Calu3 (cell line): ENCODE measurements around the gene IGSF8. TPM values are rescaled to one million over a fixed set of nuclear protein-coding genes. Genes with fewer than 3 reads are reported as not detected.

Experiments
- BruUV-seq: library from RNA; stranded (reverse); fragments of 400-500 nt; replicated peaks from 2 replicates; lab custom pipeline; 2021; lab: Mats Ljungman, UMichigan
- CTCF ChIA-PET: fragments of 300-600 bp; sonication (Branson Sonifier 250); formaldehyde crosslinking; loops from one replicate; lab custom pipeline; 2022; ENCODE audit warnings: antibody characterized with exemption; lab: Charles Lee
- DNase-seq: peaks from one replicate; pipeline ENCODE4 v3.0.0; 2022
- H3K27ac Mint-ChIP-seq: one replicate; pipeline ENCODE4 v1.8.0; 2022; ENCODE audit warnings: mixed read lengths; ENCODE audit not compliant: unreplicated experiment
- H3K27me3 Mint-ChIP-seq: one replicate; pipeline ENCODE4 v1.8.0; 2022; ENCODE audit warnings: mixed read lengths; ENCODE audit not compliant: unreplicated experiment
- H3K36me3 Mint-ChIP-seq: one replicate; pipeline ENCODE4 v1.8.0; 2022; ENCODE audit warnings: mild to moderate bottlenecking, moderate library complexity, mixed read lengths; ENCODE audit not compliant: insufficient read depth, unreplicated experiment
- H3K4me1 Mint-ChIP-seq: one replicate; pipeline ENCODE4 v1.8.0; 2022; ENCODE audit warnings: mild to moderate bottlenecking, low read depth, mixed read lengths; ENCODE audit not compliant: unreplicated experiment
- H3K4me3 Mint-ChIP-seq: one replicate; pipeline ENCODE4 v1.8.0; 2022; ENCODE audit warnings: mild to moderate bottlenecking, low read depth, moderate library complexity, mixed read lengths; ENCODE audit not compliant: unreplicated experiment
- H3K9me3 Mint-ChIP-seq: one replicate; pipeline ENCODE4 v1.8.0; 2022; ENCODE audit warnings: low read depth, mixed read lengths; ENCODE audit not compliant: unreplicated experiment
- CTCF ChIP-seq: fragments of 200-600 bp; IDR thresholded peaks from one replicate; pipeline ENCODE4 v1.8.0; 2022; ENCODE audit warnings: antibody characterized with exemption; ENCODE audit not compliant: unreplicated experiment
- intact Hi-C: fragments of 100-400 bp; cut with micrococcal nuclease; formaldehyde crosslinking; loops from one replicate; pipeline ENCODE4 v1.10.0; 2022; ENCODE audit not compliant: unreplicated experiment
- total RNA-seq: library from RNA; stranded (reverse); gene quantifications from 2 replicates; pipeline ENCODE4 v1.2.3, GENCODE V29; 2022

IGSF8 gene
- total RNA-seq, 1 experiment from 2014 or later, result 31.6 TPM

- intact Hi-C loops, result no loop called here
- CTCF ChIA-PET, result no interaction called here
- DNase-seq, result no peak
- Mint-ChIP-seq H3K27me3 (peaks cover 40% of the 10 kb centered on the region), H3K4me1 (peaks cover 15% of the 10 kb centered on the region), H3K9me3 (no peaks in the 10 kb centered on the region), H3K4me3 (no peak overlapping the region), H3K36me3 (peaks cover 11% of the 10 kb centered on the region), H3K27ac (no peak overlapping the region)
- no TSS peak for BruUV-seq
- TF ChIP-seq CTCF, result no peak
These were observed 23.0 kb upstream of the IGSF8 start for GRCh38 chr1:160121388-160121787.

GRCh38 chr1:160120797-160121196, 22.4 kb upstream of the IGSF8 start:
- Mint-ChIP-seq H3K36me3 (peaks cover 11% of the 10 kb centered on the region), H3K4me3 (no peak overlapping the region), H3K27me3 (peaks cover 46% of the 10 kb centered on the region), H3K4me1 (peaks cover 15% of the 10 kb centered on the region), H3K9me3 (no peaks in the 10 kb centered on the region), H3K27ac (no peak overlapping the region)
- no peak for DNase-seq
- intact Hi-C loops, result no loop called here
- CTCF ChIA-PET, result no interaction called here
- BruUV-seq, result no TSS peak
- TF ChIP-seq CTCF, result no peak

- intact Hi-C loops, result no loop called here
- Mint-ChIP-seq H3K27ac (no peak overlapping the region), H3K27me3 (peaks cover 64% of the 10 kb centered on the region), H3K36me3 (peaks cover 5% of the 10 kb centered on the region), H3K4me1 (peaks cover 2% of the 10 kb centered on the region), H3K4me3 (no peak overlapping the region), H3K9me3 (no peaks in the 10 kb centered on the region)
- TF ChIP-seq CTCF, result no peak
- BruUV-seq, result no TSS peak
- CTCF ChIA-PET, result no interaction called here
- no peak for DNase-seq
These were observed 20.5 kb upstream of the IGSF8 start for GRCh38 chr1:160118928-160119327.

GRCh38 chr1:160117709-160118183, 19.3 kb upstream of the IGSF8 start:
- H3K36me3 Mint-ChIP-seq, result no peaks in the 10 kb centered on the region
- H3K9me3 Mint-ChIP-seq, result no peaks in the 10 kb centered on the region
- BruUV-seq, result no TSS peak
- H3K4me3 Mint-ChIP-seq, result no peak overlapping the region
- no peak for TF ChIP-seq CTCF
- no peaks in the 10 kb centered on the region for H3K4me1 Mint-ChIP-seq
- H3K27ac Mint-ChIP-seq, result no peak overlapping the region
- intact Hi-C loops, result no loop called here
- CTCF ChIA-PET, result no interaction called here
- H3K27me3 Mint-ChIP-seq, result peaks cover 76% of the 10 kb centered on the region
- no peak for DNase-seq
